DND-41 (cell line): ENCODE data around the gene CLDN34.

ENCODE experiments used
- ATAC-seq: fragments of 200-7000 bp; cut with Tn5 transposase; 3 replicates; pipeline ENCODE4 v1.9.1; 2021; ENCODE audit warnings: low read depth; ENCODE audit not compliant: insufficient read depth
- DNase-seq: peaks from one replicate; pipeline ENCODE4 v3.0.0-alpha.2; 2020
- H2AFZ ChIP-seq: 2 replicates; pipeline ENCODE4 v1.6.0; 2012; ENCODE audit warnings: low read depth, low read length
- H3K27ac ChIP-seq: 2 replicates; pipeline ENCODE4 v1.5.1; 2012; ENCODE audit warnings: low read length, inconsistent platforms
- H3K27me3 ChIP-seq: fragments of 200-600 bp; sonication (generic); 2 replicates; pipeline ENCODE4 v1.6.0; 2012; ENCODE audit warnings: low read length, mild to moderate bottlenecking, inconsistent platforms; ENCODE audit not compliant: insufficient read depth, poor library complexity
- H3K36me3 ChIP-seq: 2 replicates; pipeline ENCODE4 v1.5.1; 2012; ENCODE audit warnings: low read length, inconsistent platforms; ENCODE audit not compliant: insufficient read depth
- H3K4me1 ChIP-seq: 2 replicates; pipeline ENCODE4 v1.5.1; 2012; ENCODE audit warnings: mild to moderate bottlenecking, low read length; ENCODE audit not compliant: insufficient read depth
- H3K4me2 ChIP-seq: 2 replicates; pipeline ENCODE4 v1.6.0; 2012; ENCODE audit warnings: mild to moderate bottlenecking, moderate library complexity, low read length, inconsistent platforms; ENCODE audit not compliant: insufficient read depth
- H3K4me3 ChIP-seq, 2 experiments: fragments of 200-600 bp in 1 of 2; shearing (Covaris generic) in 1 of 2; 2 replicates each; pipeline ENCODE4 v1.5.1; 2012 to 2016; ENCODE audit warnings: inconsistent platforms in 2 of 2, low read length in 2 of 2, mild to moderate bottlenecking in 2 of 2, low read depth in 1 of 2, moderate library complexity in 1 of 2
- H3K79me2 ChIP-seq: 2 replicates; pipeline ENCODE4 v1.6.0; 2012; ENCODE audit warnings: low read length, inconsistent platforms; ENCODE audit not compliant: insufficient read depth
- H3K9ac ChIP-seq: 2 replicates; pipeline ENCODE4 v1.6.0; 2012; ENCODE audit warnings: low read depth, mild to moderate bottlenecking, inconsistent platforms, low read length, moderate library complexity
- H3K9me3 ChIP-seq: 2 replicates; pipeline ENCODE4 v1.5.1; 2012; ENCODE audit warnings: low read length, moderate library complexity, mild to moderate bottlenecking, inconsistent platforms; ENCODE audit not compliant: insufficient read depth, severe bottlenecking
- H4K20me1 ChIP-seq: 2 replicates; pipeline ENCODE4 v1.6.0; 2012; ENCODE audit warnings: low read length; ENCODE audit not compliant: insufficient read depth
- CTCF ChIP-seq: IDR thresholded peaks from 2 replicates; pipeline ENCODE4 v1.5.1; 2012; ENCODE audit warnings: borderline replicate concordance, low read length, moderate library complexity, mild to moderate bottlenecking; ENCODE audit not compliant: poor library complexity, severe bottlenecking; ENCODE audit errors: extremely low read depth
- EZH2 ChIP-seq: IDR thresholded peaks from 3 replicates; pipeline ENCODE4 v1.6.1; 2012; ENCODE audit warnings: borderline replicate concordance, low read depth, mild to moderate bottlenecking, moderate library complexity, low read length, inconsistent platforms; ENCODE audit not compliant: severe bottlenecking

Gene CLDN34

DNA sequence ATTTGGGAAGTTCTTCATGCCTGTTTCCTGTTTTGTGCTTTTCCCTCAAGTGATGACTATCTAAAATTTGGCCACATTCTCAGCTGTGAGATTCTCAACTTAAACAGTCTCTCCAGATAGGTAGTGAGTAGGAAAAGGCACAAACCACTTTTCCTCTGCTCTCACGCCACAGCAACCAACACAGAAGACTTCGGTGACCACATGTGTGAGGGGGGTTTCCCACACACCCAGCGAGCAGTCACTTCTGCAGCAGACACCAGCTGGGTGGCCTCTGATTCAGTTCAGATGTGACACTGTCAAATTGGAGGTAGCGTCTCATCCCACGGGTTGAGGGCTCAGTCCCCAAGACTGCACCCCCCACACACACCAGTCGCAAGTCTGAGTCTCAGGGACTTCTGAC is 25.1 kb upstream of the CLDN34 start:
- Histone ChIP-seq H3K36me3 (no peaks in the 10 kb centered on the region), H4K20me1 (no peaks in the 10 kb centered on the region), H3K27me3 (no peaks in the 10 kb centered on the region), H3K9me3 (no peaks in the 10 kb centered on the region), H3K27ac (no peak overlapping the region), H3K9ac (no peak overlapping the region), H3K4me2 (no peak overlapping the region; the same call in 1 of the 2 replicates), H3K79me2 (no peaks in the 10 kb centered on the region), H3K4me3 (no peak overlapping the region), H2AFZ (no peak overlapping the region), H3K4me1 (peaks cover 23% of the 10 kb centered on the region)
- DNase-seq (peak; percentile 87), ATAC-seq (peak; percentile 88)
- TF ChIP-seq EZH2, result no peak
- no peak for TF ChIP-seq CTCF

DNA sequence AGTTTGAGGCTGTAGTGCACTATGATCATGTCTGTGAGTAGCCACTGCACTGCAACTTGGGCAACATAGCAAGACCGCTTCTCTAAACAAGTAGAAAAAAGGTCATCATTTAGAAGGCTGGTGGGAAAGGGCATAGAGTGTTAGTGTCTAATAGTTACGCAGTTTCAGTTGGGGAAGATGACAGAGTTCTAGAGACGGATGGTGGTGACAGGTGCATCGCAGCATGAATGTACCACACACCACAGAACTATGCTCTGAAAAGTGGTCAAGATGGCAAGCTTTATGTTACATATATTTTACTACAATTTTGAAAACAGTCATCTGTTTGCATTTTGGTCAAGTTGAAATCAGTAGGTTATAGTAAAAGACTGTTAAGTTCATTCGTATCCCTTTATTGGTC is 23.7 kb upstream of the CLDN34 start:
- Histone ChIP-seq H3K9ac (no peak overlapping the region), H3K4me2 (no peak overlapping the region), H3K36me3 (no peaks in the 10 kb centered on the region), H3K27ac (no peak overlapping the region; the same call in 1 of the 2 replicates), H4K20me1 (no peaks in the 10 kb centered on the region), H3K27me3 (no peaks in the 10 kb centered on the region), H2AFZ (no peak overlapping the region), H3K9me3 (no peaks in the 10 kb centered on the region), H3K4me3 (no peak overlapping the region), H3K4me1 (peaks cover 23% of the 10 kb centered on the region), H3K79me2 (no peaks in the 10 kb centered on the region)
- TF ChIP-seq CTCF (no peak), EZH2 (no peak)
- ATAC-seq (peak; percentile 72), DNase-seq (peak; percentile 55)

DNA sequence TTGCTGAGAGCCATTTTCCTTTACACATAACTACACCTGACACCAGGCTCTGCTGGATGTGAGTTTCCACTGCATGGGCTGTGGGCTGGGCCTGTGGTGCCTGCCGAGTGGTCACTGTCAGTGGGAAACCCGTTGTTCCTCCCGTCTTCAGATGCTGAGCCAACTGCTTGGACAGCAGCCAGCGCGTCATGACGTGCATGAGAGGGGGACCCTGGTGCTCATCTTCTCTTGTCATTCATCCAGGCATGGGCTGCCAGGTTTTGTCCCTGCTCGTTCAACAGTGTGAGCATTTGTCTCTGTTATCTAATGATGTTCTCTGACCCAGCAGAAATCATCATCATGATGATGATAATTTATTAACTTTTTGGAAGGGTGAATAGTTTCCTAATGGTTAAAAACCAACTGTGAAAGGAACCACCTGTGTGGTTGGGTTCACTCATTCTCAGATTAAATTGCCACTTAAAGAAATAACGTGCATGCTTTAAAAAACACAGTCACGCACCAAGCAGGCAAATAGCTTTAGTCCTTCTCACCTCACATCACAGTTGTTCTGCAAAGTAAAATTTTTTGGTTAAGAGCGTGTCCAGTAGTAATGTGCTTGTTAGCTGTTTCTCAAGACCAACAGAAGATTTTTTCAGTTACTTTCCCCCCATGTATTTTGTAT is 19.9 kb upstream of the CLDN34 start:
- H4K20me1 ChIP-seq, result no peaks in the 10 kb centered on the region
- no peak overlapping the region for H3K9ac ChIP-seq
- H3K4me2 ChIP-seq, result no peak overlapping the region
- H3K36me3 ChIP-seq, result no peaks in the 10 kb centered on the region
- H3K4me3 ChIP-seq, result no peak overlapping the region
- H3K9me3 ChIP-seq, result no peaks in the 10 kb centered on the region
- no peak overlapping the region for H2AFZ ChIP-seq
- no peaks in the 10 kb centered on the region for H3K79me2 ChIP-seq
- H3K4me1 ChIP-seq, result peaks cover 12% of the 10 kb centered on the region
- H3K27me3 ChIP-seq, result no peaks in the 10 kb centered on the region
- H3K27ac ChIP-seq, result no peak overlapping the region
- no peak for DNase-seq
- ATAC-seq, result no peak
- no peak for TF ChIP-seq EZH2
- no peak for TF ChIP-seq CTCF

GRCh38 chrX:9948406-9948805 is 18.8 kb upstream of the CLDN34 start:
- Histone ChIP-seq H3K4me3 (no peak overlapping the region), H3K27ac (no peak overlapping the region), H4K20me1 (no peaks in the 10 kb centered on the region), H3K9me3 (no peaks in the 10 kb centered on the region), H3K36me3 (no peaks in the 10 kb centered on the region), H3K79me2 (no peaks in the 10 kb centered on the region), H2AFZ (no peak overlapping the region), H3K4me1 (peaks cover under 1% of the 10 kb centered on the region), H3K4me2 (no peak overlapping the region), H3K9ac (no peak overlapping the region), H3K27me3 (no peaks in the 10 kb centered on the region)
- ATAC-seq (no peak), DNase-seq (no peak)
- TF ChIP-seq EZH2, result no peak
